Endothelial cell of umbilical vein (primary cell): ENCODE measurements around the gene ZDHHC3.

ENCODE experiments used
- CTCF ChIP-seq, 2 donors: IDR thresholded peaks; 1 replicate in 1 of 2; 2 replicates in 1 of 2; pipeline ENCODE4 v1.5.1; 2011; ENCODE audit warnings: low read length in 2 of 2, mild to moderate bottlenecking in 2 of 2, moderate library complexity in 2 of 2, control low read depth in 1 of 2, inconsistent platforms in 1 of 2, low read depth in 1 of 2; ENCODE audit not compliant: insufficient read depth in 1 of 2; ENCODE audit errors: extremely low read depth in 1 of 2
- EZH2 ChIP-seq: IDR thresholded peaks from 2 replicates; pipeline ENCODE4 v1.6.1; 2012; ENCODE audit warnings: borderline replicate concordance, low read depth, mild to moderate bottlenecking, moderate library complexity, low read length, inconsistent platforms; ENCODE audit not compliant: severe bottlenecking
- FOS ChIP-seq: IDR thresholded peaks from 2 replicates; pipeline ENCODE4 v1.6.1; 2011; ENCODE audit warnings: mild to moderate bottlenecking, low read length, moderate library complexity, borderline replicate concordance; ENCODE audit not compliant: insufficient read depth
- MYC ChIP-seq: IDR thresholded peaks from one replicate; pipeline ENCODE4 v1.6.1; 2011; ENCODE audit warnings: mild to moderate bottlenecking, low read depth, low read length
- POLR2A ChIP-seq: IDR thresholded peaks from 2 replicates; pipeline ENCODE4 v1.6.1; 2012; ENCODE audit warnings: low read depth, mild to moderate bottlenecking, control low read depth, low read length
- POLR2AphosphoS5 ChIP-seq: IDR thresholded peaks from 2 replicates; pipeline ENCODE4 v1.6.1; 2012; ENCODE audit warnings: low read depth, mild to moderate bottlenecking, control low read depth, low read length, moderate library complexity; ENCODE audit not compliant: insufficient read depth

DNA sequence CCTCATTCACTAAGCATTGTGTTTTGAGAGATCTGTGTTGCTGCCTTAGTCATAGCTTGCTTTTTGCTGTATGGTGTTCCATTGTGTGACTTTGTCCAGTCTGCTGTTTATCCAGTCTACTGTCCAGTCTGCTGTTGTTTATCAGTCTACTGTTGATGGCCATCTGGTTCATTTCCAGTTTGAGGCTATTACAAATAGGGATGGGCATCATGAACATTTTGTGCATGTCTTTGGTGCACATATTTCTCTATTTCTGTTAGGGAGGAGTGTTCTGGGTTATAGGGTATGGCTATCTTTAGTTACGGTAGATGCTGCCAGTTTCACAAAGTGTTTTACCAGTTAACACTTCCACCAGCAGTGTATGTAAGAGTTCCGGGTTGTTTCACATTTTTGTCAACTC, 27.9 kb upstream of the ZDHHC3 start:
- TF ChIP-seq CTCF (IDR thresholded peaks at IDR 0.05; ENCODE audit: extremely low read depth in 1 of 2, insufficient read depth in 1 of 2, low read depth in 1 of 2, low read length in 2 of 2) (no peak), MYC (no peak), POLR2A (no peak), EZH2 (no peak), POLR2AphosphoS5 (no peak), FOS (no peak)
